ENCODE data around the gene SYT2.
"Not testable (repeated sequence)": the region's sequence is repeated elsewhere in the genome, so short reads cannot be mapped to it uniquely, and the experiment has no call there.

Gene SYT2

GRCh38 chr1:202710070-202711045 lies at the start of gene SYT2:
Gene SYT2 (minus strand): TSS chr1:202710454. CDS start chr1:202605772, 104,682 bp downstream.
- DNase-seq: peak; percentile 72

GRCh38 chr1:202756391-202756790 lies 46.1 kb upstream of the SYT2 start:
- DNase-seq: no peak

DNA sequence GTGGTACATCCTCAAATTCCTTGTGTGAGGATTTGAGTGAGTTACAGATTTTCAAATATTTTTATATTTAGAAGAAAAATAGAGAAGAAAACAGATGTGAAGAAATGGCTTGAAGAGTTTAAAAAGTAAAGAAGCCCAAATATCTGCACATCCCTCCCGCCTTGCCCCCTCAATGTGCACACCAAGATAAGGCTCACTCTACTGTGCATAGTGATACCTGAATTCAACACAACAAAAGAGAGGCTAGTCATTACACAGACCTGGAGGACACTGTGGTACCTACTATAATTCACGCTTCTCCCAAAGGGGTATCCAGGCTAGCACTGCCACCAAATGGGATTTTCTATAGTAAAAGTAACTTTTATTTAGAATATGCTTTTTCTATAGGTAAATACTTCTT lies 44.0 kb upstream of the SYT2 start:
- DNase-seq: no peak

DNA sequence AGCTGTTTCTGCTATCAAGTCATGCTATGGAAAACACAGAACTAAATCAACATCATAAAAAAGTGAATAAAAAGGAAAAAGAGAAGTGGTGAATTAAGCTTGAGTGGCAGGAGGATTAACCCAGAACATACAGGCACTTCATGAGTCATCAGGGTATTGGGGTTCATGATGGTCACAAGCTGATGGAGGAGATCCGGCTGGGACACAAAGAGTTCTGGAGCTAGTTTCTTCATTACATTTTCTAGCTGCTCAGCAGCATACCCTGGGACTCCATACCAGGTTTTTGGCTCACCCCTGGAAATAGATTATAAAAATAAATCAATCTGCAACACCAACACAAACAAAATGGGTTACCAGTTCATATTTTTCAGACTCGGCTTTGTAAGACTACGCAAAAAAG lies 42.5 kb upstream of the SYT2 start:
- DNase-seq: no peak

- DNase-seq: no peak
These were observed 40.5 kb upstream of the SYT2 start for GRCh38 chr1:202750761-202751160.

DNA sequence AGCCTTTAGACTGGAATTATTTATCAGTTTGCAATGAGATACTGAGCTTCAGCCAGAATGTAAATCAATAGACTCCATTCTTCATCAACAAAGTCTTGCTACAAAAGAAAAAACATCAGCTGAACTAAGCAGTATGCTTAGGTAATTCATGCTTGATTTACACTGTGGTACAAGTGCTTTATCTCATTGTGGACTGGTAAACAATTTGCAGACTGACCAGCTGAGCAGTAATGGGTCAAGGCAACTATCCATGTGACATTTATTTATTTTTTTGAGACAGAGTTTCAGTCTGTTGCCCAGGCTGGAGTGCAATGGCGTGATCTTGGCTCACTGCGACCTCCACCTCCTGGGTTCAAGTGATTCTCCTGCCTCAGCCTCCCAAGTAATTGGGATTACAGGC lies 39.8 kb upstream of the SYT2 start:
- no peak for DNase-seq

GRCh38 chr1:202745323-202745888 lies 35.2 kb upstream of the SYT2 start:
- no peak for DNase-seq

GRCh38 chr1:202744770-202745169 lies 34.5 kb upstream of the SYT2 start:
- not testable (repeated sequence) for DNase-seq

GRCh38 chr1:202742496-202742895 lies 32.2 kb upstream of the SYT2 start:
- DNase-seq: no peak

GRCh38 chr1:202733251-202733650 lies 23.0 kb upstream of the SYT2 start:
- no peak for DNase-seq

GRCh38 chr1:202728951-202729350 lies 18.7 kb upstream of the SYT2 start:
- no peak for DNase-seq

GRCh38 chr1:202725526-202725925 lies 15.3 kb upstream of the SYT2 start:
- DNase-seq: no peak

DNA sequence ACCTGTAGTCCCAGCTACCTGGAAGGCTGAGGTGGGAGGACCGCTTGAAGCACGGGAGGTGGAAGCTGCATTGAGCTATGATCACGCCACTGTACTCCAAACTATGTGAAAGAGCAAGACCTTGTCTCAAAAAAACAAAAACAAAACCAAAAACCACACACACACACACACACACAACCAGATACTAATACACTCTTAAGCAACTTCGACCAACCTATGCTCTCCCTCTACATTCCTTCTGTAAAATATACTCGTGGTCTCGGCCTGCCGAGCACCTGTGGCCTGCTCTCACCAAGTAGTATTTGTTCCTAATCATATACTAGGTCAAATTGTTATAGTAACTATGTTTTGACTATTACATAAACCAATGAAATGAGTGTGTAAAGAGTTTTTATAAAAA lies 13.5 kb upstream of the SYT2 start:
- no peak for DNase-seq

GRCh38 chr1:202723046-202723445 lies 12.8 kb upstream of the SYT2 start:
- not testable (repeated sequence) for DNase-seq

DNA sequence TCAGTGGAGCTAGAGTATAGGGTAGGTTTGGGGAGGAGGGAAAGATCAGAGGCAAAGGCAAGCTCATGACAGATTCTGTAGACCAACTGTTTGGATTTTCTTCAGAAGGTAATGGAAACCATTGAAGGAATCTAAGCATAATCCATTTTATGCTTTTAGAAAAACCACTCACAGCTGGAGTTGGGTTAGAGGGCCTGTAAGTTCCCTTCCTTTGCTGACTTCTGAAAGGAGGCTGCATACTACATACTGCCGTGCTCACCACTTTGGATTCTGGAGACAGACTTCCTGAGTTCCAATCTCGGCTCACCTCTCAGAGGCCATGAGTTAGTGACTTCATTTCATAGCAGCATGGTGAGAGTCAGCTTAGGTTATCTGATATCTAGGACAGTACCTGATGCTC lies 6.4 kb upstream of the SYT2 start:
- no peak for DNase-seq

DNA sequence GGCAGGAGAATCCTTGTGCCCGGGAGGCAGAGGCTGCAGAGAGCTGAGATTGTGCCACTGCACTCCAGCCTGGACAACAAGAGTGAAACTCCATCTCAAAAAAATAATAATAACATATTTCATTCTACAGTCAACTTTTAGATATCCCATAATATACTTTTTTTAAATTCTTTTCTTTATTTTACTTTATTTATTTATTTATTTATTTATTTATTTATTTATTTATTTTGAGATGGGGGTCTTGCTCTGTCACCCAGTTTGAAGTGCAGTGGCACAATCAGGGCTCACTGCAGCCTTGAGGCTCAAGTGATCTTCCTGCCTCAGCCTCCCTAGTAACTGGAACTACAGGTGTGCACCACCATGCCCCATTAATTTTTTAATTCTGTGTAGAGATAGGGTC lies 3.9 kb upstream of the SYT2 start:
- DNase-seq: not testable (repeated sequence)

DNA sequence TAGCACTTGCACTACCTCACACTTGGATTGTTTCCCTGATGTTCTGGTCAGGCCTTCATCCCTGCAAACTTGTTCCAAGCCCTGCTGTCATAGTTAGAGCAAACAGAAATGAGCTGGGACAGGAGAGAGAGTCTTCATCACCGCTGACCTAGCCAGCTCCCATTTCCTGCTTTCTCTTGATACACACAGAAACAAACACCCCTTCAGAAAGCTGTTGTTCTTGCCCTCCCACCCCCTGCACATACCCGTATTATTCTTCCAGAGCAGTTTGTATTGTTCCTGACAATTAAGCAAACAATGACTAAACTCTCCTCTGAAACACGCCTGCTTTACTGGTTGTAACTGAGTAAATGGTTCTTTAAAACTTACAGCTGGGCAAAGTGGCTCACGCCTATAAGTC lies 2.9 kb upstream of the SYT2 start:
- DNase-seq: peak; percentile 45

GRCh38 chr1:202711949-202712635 lies 1.8 kb upstream of the SYT2 start:
- DNase-seq: peak; percentile 46

GRCh38 chr1:202709276-202710041 lies 795 bp downstream of the SYT2 start:
- no peak for DNase-seq

DNA sequence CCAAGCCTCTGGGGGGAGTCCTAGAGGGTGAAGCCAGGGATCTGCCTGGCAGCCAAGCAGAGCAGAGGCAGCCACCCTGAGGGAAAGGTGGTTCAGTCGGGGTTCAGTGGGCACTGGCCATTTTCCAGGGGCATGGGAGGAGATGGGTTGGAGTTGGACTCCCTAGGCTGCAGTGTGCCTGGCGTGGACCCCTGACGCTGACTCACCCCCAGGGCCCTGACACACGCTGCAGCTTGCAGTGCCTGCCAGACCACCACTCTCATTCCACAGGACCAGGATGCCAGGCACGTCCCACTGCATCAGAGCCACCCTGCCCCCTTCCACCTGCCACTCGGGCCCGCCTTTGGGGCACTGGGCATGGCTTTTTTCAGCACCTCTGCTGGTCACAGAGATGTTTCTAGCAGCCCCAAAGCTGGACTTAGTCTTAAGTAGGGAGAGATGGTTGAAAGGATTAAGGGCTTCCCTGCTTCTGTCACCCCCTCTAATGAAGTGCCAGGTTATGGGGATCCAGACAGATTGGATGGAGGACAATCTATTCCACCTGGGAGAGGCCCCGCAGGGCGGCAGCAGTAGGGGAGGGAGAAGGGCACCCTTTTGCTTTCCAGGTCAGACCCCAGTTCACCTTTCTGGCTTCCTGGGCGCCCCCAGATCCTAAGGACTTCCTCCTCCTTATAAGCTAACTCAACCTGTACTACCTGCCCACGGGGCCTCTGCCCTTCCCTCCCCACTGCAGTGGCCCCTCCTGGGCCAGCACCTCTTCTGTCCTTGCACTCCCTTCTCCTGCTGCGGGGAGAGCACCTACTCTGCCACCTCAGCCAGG lies 1.6 kb downstream of the SYT2 start:
- DNase-seq: no peak

DNA sequence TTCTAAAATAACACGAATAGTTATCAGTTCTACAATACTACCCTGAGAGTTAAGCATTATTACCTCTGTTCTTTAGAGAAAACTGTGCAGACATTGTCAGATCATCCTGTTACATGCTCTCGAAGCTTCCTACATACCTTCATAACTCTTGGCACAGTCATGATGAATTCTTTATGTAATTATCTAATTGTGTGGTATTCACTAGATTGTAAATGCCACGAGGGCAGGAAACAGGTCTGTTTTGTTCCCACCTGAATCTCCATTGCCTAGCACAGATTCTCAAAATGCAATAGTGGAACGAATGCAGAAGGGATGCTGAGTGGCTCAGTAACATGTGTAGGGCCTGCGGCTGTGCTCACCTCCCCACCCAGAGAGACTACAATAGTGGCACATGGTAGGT lies 3.4 kb downstream of the SYT2 start:
- DNase-seq: no peak

DNA sequence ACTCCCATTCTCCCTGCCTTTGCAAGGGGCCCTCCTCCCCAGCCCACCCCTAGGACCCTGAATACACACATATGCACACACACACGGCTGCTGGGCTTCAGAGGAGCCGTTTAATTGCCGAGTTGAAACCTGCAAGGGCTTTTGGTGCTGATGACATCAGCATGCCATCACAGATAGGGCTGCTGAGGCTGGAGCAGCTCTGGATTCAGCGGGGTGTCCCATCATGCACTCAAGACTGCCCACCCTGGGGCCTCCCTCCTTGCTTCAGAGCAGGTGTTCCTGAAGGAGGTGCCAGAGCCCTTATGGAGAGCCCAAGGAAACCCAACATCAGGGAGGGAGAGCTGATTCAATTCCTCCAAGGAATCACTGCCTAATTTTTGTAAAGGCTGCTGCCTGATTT lies 5.7 kb downstream of the SYT2 start:
- DNase-seq: no peak
